Measurements from ENCODE around the gene RCN1. TPM values are rescaled to one million over a fixed set of nuclear protein-coding genes. Genes with fewer than 3 reads are reported as not detected.

The RCN1 gene
- total and polyA plus RNA-seq, 2 experiments from 2014 or later = 107 to 140 TPM

GRCh38 chr11:32094923-32095322 is 4.0 kb downstream of the RCN1 start (continued):
- TF ChIP-seq ZNF462 (CRISPR knock-in tag; IDR thresholded peaks at IDR 0.05) = no peak
- TF ChIP-seq, protein P1, sequence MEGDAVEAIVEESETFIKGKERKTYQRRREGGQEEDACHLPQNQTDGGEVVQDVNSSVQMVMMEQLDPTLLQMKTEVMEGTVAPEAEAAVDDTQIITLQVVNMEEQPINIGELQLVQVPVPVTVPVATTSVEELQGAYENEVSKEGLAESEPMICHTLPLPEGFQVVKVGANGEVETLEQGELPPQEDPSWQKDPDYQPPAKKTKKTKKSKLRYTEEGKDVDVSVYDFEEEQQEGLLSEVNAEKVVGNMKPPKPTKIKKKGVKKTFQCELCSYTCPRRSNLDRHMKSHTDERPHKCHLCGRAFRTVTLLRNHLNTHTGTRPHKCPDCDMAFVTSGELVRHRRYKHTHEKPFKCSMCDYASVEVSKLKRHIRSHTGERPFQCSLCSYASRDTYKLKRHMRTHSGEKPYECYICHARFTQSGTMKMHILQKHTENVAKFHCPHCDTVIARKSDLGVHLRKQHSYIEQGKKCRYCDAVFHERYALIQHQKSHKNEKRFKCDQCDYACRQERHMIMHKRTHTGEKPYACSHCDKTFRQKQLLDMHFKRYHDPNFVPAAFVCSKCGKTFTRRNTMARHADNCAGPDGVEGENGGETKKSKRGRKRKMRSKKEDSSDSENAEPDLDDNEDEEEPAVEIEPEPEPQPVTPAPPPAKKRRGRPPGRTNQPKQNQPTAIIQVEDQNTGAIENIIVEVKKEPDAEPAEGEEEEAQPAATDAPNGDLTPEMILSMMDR (conservative IDR thresholded peaks at IDR 0.05; ENCODE audit: low read depth in 2 of 2) = no peak

DNA sequence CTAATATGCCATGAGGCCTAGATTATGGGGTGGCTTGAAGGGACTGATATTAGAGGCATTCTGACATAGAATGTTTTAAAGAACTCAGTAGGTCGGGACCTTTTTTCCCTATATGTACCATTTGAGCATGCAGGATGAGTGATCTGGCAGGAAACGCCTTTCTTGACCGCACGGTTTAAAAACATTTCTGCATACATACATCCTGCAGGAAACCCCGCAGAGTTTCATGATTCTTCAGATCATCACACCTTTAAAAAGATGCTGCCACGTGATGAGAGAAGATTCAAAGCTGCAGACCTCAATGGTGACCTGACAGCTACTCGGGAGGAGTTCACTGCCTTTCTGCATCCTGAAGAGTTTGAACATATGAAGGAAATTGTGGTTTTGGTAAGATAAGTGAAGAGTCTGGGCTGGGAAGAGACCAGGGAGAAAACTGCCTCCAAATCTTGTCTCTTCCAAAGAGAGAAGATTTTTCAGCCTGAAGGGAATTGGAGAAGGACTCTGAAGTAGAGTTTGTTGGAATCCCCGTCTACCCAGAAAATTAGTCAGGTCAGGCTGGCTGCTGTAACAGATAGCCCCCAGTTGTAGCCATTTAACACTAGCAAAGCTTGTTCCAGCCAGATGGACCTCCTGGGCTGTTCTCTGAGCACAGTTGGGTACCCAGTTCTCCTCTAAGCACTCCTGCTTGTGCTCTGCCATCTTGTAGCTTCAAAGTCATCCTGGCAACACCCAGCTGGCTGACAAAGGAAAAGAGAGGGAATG is 7.4 kb downstream of the RCN1 start:
- H3K27ac Mint-ChIP-seq = no peak overlapping the region
- H3K4me1 Mint-ChIP-seq = peaks cover 7% of the 10 kb centered on the region; the same call in 2 of the 3 replicates
- Histone ChIP-seq H3F3A (replicated peaks; ENCODE audit: low read depth) (no peaks in the 10 kb centered on the region), H4K20me1 (replicated peaks; ENCODE audit: insufficient read depth) (peaks cover 21% of the 10 kb centered on the region), H3K36me3 (ENCODE audit: insufficient read depth) (peaks cover 16% of the 10 kb centered on the region), H3K27me3 (ENCODE audit: insufficient read depth) (no peaks in the 10 kb centered on the region), H3K27ac (ENCODE audit: low read depth) (no peak overlapping the region), H3K4me1 (ENCODE audit: insufficient read depth) (0 out of 2 replicates have a peak, but pooled peaks cover under 1% of the 10 kb centered on the region), H3K4me3 (no peak overlapping the region), H3K9me2 (ENCODE audit: insufficient read depth) (no peaks in the 10 kb centered on the region), H3K79me2 (replicated peaks; ENCODE audit: insufficient read depth) (peaks cover 44% of the 10 kb centered on the region), H2AFZ (no peak overlapping the region), H3K4me2 (no peak overlapping the region)
- H3K9me3 Mint-ChIP-seq = no peaks in the 10 kb centered on the region; the same call in 2 of the 3 replicates
- H3K4me3 Mint-ChIP-seq = no peak overlapping the region
- H3K36me3 Mint-ChIP-seq (ENCODE audit: low read depth) = peaks cover 85% of the 10 kb centered on the region
- peaks cover 5% of the 10 kb centered on the region for H3K27me3 Mint-ChIP-seq (ENCODE audit: insufficient read depth, low read depth, poor library complexity)
- DNase-seq (ENCODE audit: low spot score) = no peak
- no peak for ATAC-seq
- TF ChIP-seq ZNF462 (CRISPR knock-in tag; IDR thresholded peaks at IDR 0.05) (no peak), ZNF114 (CRISPR knock-in tag; IDR thresholded peaks at IDR 0.05) (no peak), ZNF331 (CRISPR knock-in tag; IDR thresholded peaks at IDR 0.05; ENCODE audit: low read depth) (no peak)
